Prostate gland (tissue), 2 donors: ENCODE results near the gene GAMT. TPM values are rescaled to one million over a fixed set of nuclear protein-coding genes. Genes with fewer than 3 reads are reported as not detected.

ENCODE experiments used
- DNase-seq: peaks from one replicate; pipeline ENCODE4 v3.0.0-alpha.2; 2019; ENCODE audit warnings: low spot score
- H3K27ac ChIP-seq, 2 donors: fragments of 200-600 bp; sonication (generic); 2 replicates each; pipeline ENCODE4 v1.5.1; 2017 to 2019
- H3K27me3 ChIP-seq: fragments of 200-600 bp; sonication (generic); replicated peaks from 2 replicates; pipeline ENCODE4 v1.5.1; 2019; ENCODE audit not compliant: insufficient read depth
- H3K36me3 ChIP-seq, 2 donors: fragments of 200-600 bp; sonication (generic); 1 replicate in 1 of 2; 2 replicates in 1 of 2; pipeline versions ENCODE4 v1.5.1 to v1.8.1; 2017 to 2019
- H3K4me1 ChIP-seq: fragments of 200-600 bp; sonication (generic); replicated peaks from 2 replicates; pipeline ENCODE4 v1.5.1; 2019
- H3K4me3 ChIP-seq, 2 donors: fragments of 200-600 bp; sonication (generic); 2 replicates each; pipeline ENCODE4 v1.5.1; 2017 to 2019
- H3K9me3 ChIP-seq: fragments of 200-600 bp; sonication (generic); 2 replicates; pipeline ENCODE4 v1.5.1; 2017
- CTCF ChIP-seq, 4 experiments: fragments of 200-600 bp in 2 of 4; fragments of 450-650 bp in 2 of 4; sonication (generic) in 2 of 4; IDR thresholded peaks; 1 replicate in 3 of 4; 2 replicates in 1 of 4; pipeline ENCODE4 v1.5.1; 2016 to 2019; ENCODE audit warnings: antibody characterized with exemption in 4 of 4, mild to moderate bottlenecking in 2 of 4, moderate library complexity in 2 of 4
- POLR2A ChIP-seq: fragments of 450-650 bp; IDR thresholded peaks from one replicate; pipeline ENCODE4 v1.6.1; 2016; ENCODE audit warnings: antibody characterized with exemption, mild to moderate bottlenecking
- POLR2AphosphoS5 ChIP-seq: sonication (generic); formaldehyde crosslinking; IDR thresholded peaks from one replicate; pipeline ENCODE4 v1.6.1; 2017; ENCODE audit warnings: antibody characterized with exemption
- WGBS: methylation state at CpG from one replicate; pipeline ENCODE4 v1.1.5; 2018; 5-methylcytosine and 5-hydroxymethylcytosine counted together
- intact Hi-C: fragments of 100-400 bp; cut with DNase I; formaldehyde crosslinking; loops from one replicate; pipeline ENCODE4 v1.14.2; 2022
- total RNA-seq, 2 donors: library from RNA; depleted of rRNA; stranded (reverse); fragments of >200 nt; gene quantifications; one replicate each; pipeline ENCODE4 v1.1.0, GENCODE V29; 2016

The GAMT gene
- total RNA-seq, 2 donors from 2014 or later: 100 to 183 TPM

- Histone ChIP-seq H3K36me3 (peaks cover 0 to 4% of the 10 kb centered on the region in 2 donors), H3K4me3 (no peak overlapping the region), H3K9me3 (no peaks in the 10 kb centered on the region), H3K4me1 (peaks cover 9% of the 10 kb centered on the region), H3K27ac (no peak overlapping the region), H3K27me3 (no peaks in the 10 kb centered on the region)
- DNase-seq: no peak
- WGBS: 87% methylated on average over 35 of the region's 39 CpGs
- intact Hi-C loops: no loop called here
- TF ChIP-seq POLR2A (no peak), CTCF (IDR thresholded peaks at IDR 0.05) (no peak), POLR2AphosphoS5 (no peak)
Observed at GRCh38 chr19:1386945-1387683, 14.2 kb downstream of the GAMT start.

DNA sequence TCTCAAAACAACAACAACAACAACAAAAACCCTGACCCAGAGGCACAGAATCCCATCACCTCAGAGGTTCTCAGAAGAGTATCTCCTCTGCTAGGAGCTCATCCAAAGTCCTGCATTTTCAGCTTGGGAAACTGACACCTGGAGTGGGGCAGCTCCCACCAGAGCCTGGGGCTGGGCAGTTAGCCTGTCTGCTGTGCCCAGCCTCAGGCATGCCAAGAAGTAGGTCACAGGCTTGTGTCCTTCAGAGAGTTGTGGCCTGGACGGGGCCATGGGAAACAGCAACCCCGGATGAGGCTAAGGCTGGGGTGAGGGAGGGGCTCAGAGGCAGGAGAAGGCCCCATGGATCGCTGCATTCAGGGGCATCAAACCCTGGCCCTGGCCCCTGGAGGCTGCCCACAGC is 15.5 kb downstream of the GAMT start:
- intact Hi-C loops: no loop called here

DNA sequence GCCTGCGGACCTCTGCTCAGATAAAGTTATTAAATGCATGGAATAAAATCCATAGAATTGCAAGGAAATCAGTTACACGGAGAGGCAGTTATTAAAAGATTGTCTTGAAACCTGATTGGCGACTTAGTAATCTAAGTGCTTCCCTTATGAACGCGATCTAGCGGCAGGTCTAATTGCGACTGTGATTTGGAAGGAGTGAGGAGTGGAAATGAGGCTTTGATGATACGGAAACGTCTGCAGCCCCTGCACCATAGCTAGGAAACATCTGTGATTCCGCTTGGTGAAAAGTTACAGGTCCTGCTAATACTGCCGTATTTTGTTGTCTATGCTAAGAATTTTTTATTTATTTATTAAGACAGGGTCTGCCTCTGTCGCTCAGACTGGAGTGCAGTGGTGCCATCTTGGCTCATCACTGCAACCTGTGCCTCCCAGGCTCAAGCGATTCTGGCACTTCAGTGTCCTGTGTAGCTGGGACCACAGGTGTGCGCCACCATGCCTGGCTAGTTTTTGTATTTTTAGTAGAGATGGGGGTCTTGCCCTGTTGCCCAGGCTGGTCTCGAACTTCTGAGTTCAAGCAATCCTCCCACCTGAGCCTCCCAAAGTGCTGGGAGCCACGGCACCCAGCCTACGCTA is 16.7 kb downstream of the GAMT start:
- peak overlapping the region; percentile 87 to 97 for H3K4me3 ChIP-seq
- DNase-seq: no peak
- WGBS: 32% methylated on average over 17 of the region's 17 CpGs
- no peaks in the 10 kb centered on the region for H3K36me3 ChIP-seq
- H3K4me1 ChIP-seq: peaks cover 9% of the 10 kb centered on the region
- H3K9me3 ChIP-seq: no peaks in the 10 kb centered on the region
- H3K27ac ChIP-seq: peak overlapping the region; percentile 82 to 87
- intact Hi-C loops: no loop called here
- no peaks in the 10 kb centered on the region for H3K27me3 ChIP-seq
- TF ChIP-seq POLR2AphosphoS5: no peak
- no peak for TF ChIP-seq CTCF (IDR thresholded peaks at IDR 0.05)
- TF ChIP-seq POLR2A: no peak

More for the DNA sequence above, 15.5 kb downstream of the GAMT start:
- Histone ChIP-seq H3K27ac (no peak overlapping the region), H3K36me3 (peaks cover 0 to 1% of the 10 kb centered on the region in 2 donors), H3K4me3 (no peak overlapping the region), H3K9me3 (no peaks in the 10 kb centered on the region), H3K4me1 (peaks cover 9% of the 10 kb centered on the region), H3K27me3 (no peaks in the 10 kb centered on the region)
- WGBS: 88% methylated on average over 3 of the region's 3 CpGs
- DNase-seq: no peak
- TF ChIP-seq CTCF (IDR thresholded peaks at IDR 0.05): no peak
- TF ChIP-seq POLR2A: no peak
- no peak for TF ChIP-seq POLR2AphosphoS5

DNA sequence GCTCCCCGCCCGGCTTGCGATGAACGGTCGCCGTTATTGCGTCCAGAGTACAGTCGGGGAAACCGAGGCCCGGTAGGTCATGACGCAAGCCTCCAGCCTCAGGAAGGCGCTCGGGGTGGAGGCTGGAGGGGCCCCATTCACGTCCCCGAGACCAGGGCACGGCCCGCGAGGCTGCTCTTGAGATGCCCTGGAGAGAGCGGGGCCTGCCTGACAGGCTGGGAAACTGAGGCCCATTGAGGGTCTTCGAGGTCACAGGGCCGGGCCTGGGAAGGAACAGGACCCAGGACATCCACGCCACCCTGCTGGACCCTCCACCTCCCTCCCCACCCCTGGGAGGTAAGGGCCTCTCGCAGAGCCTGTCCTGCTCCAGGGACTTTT is 17.3 kb downstream of the GAMT start:
- Histone ChIP-seq H3K36me3 (no peaks in the 10 kb centered on the region), H3K4me3 (peak overlapping the region; percentile 87 to 97), H3K27ac (peak overlapping the region; percentile 82 to 87), H3K27me3 (no peaks in the 10 kb centered on the region), H3K9me3 (no peaks in the 10 kb centered on the region), H3K4me1 (peaks cover 9% of the 10 kb centered on the region)
- intact Hi-C loops: no loop called here
- no peak for TF ChIP-seq POLR2A
- no peak for TF ChIP-seq POLR2AphosphoS5
- no peak for TF ChIP-seq CTCF (IDR thresholded peaks at IDR 0.05)
- no peak for DNase-seq
- WGBS: under 1% methylated on average over 18 of the region's 23 CpGs
